GM04503 (cell line): Measurements from ENCODE around the gene XCR1.
"Not testable (repeated sequence)": the region's sequence is repeated elsewhere in the genome, so short reads cannot be mapped to it uniquely, and the experiment has no call there.

Experiments
- DNase-seq: peaks from one replicate; pipeline ENCODE4 v3.0.0-alpha.2; 2012; ENCODE audit warnings: low read depth

The XCR1 gene

GRCh38 chr3:46038916-46039315, 11.6 kb upstream of the XCR1 start:
- DNase-seq: no peak

DNA sequence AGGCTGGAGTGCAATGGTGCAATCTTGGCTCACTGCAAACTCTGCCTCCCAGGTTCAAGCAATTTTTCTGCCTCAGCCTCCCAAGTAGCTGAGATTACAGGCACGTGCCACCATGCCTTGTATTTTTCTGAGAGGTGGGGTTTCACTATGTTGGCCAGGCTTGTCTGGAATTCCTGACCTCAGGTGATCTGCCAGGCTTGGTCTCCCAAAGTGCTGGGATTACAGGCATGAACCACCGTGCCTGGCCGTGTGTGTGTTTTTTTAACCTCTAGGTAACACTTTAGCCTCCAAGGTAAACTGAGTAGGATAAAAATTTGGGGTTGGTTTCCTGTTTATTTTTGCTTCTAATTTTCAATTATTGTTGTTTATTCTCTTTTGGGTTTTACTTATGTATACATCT, 10.8 kb upstream of the XCR1 start:
- DNase-seq: not testable (repeated sequence)

- DNase-seq: no peak
Measured at GRCh38 chr3:46036191-46036590, 8.9 kb upstream of the XCR1 start.

DNA sequence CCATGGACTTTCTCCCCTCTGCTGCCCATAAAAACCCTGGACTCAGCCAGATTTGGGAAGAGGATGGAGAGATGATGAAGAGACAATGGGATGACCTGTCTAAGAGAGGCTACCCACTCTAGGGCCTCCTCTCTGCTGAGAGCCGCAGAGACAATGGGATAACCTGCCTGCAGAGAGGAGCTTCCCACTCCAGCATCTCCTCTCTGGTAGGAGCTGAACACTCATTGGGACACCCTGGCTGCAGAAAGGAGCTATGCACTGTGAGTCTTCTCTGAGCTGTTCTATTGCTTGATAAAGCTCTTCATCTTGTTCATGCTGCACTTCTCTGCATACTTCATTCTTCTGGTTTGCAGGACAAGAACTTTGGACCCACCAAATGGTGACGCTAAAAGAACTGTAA, 4.5 kb upstream of the XCR1 start:
- DNase-seq: no peak

DNA sequence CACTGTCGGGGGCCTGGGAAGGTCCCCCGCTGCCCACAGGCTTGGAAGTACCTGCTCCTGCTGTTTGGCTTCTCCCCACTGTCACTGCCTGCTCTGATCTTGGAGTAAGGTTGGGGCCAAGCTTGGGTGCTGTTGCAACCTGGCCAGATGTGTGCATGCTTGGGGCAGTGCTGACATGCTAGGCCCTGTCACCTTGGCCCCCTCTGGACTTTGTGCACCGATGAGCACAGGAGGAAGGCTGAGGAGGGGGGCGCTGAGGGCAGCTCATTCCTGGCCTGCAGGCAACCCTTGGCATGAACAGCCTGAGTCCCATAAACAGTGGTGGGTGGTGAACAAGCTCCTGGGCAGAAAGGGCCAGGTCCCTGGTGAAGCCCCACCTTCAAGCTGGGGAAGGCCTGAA, 4.0 kb upstream of the XCR1 start:
- no peak for DNase-seq

DNA sequence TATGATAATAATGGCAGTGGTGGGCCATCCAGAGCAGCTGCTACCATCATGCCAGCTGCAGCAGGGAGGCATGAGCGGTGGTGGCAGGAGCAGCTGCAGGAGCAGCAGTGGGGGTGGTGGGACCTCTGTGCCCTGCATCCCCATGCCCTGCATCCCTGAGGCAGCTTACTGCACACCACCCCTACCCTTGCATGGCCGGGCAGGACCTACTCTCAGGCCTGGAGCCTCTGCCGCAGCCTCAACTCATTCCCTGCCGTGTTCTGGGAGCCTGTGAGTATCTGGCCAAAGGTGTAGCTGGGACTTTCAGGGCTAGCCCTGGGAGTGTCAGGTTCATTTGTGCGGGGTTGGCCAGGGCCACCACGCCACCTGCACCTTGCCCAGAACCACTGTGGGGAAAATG, 3.3 kb upstream of the XCR1 start:
- DNase-seq: no peak

DNA sequence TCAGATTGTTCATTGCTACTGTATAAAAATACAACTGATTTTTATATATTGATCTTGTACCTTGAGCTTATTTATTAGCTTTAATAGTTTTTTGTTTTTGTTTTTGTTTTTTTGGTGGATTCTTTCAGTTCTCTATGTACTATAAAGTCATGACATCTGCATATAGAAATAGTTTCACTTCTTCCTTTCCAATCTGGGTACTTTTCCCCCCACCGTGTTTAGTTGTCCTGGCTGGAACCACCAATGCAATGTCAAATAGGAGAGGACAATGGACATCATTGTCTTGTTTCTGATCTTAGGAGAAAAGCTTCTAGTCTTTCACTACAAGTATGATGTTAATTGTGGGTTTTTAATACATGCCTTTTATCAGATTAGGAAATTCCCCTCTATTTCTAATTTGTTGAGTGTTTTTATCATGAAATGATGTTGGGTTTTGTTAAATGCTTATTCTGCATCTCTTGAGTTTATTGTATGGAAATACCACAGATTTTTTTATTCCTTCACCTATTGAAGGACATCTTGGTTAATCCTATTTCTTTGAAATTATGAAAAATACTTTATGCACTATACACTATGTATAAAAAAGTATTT, 2.8 kb upstream of the XCR1 start:
- no peak for DNase-seq

DNA sequence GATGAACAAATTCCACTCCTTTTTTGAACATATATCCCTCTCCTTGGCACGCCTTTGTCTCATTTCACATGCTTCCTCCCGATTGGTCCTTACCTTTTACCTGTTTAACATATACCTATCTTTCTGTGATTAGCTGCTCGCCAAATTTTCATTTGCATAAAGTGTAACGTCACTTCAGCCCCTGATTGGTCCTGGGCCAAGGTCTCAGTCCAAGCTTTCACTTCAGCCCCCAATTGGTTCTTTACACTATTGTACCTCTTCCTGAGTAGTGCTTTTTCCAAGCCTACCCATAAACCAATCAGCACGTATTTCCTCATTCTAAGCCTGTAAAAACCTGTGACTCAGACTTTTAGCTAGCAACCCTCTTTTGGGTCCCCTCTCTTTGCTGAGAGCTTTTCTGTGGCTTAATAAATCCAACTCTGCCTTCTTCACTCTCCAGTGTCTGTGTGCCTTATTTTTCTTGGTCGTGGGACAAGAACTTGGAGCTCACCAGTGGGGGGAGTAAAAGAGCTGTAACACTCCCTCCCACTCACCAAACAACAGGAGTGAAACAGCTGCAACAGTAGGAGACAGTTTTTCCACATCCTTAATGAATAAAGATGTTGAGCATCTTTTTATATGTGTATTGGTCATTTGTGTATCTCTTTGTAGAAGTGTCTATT, 584 bp upstream of the XCR1 start:
- no peak for DNase-seq

GRCh38 chr3:46025139-46025538, 2.1 kb downstream of the XCR1 start:
- no peak for DNase-seq

- no peak for DNase-seq
Measured at GRCh38 chr3:46024131-46024530, 3.2 kb downstream of the XCR1 start.

GRCh38 chr3:46022909-46023785, 4.1 kb downstream of the XCR1 start:
- no peak for DNase-seq

DNA sequence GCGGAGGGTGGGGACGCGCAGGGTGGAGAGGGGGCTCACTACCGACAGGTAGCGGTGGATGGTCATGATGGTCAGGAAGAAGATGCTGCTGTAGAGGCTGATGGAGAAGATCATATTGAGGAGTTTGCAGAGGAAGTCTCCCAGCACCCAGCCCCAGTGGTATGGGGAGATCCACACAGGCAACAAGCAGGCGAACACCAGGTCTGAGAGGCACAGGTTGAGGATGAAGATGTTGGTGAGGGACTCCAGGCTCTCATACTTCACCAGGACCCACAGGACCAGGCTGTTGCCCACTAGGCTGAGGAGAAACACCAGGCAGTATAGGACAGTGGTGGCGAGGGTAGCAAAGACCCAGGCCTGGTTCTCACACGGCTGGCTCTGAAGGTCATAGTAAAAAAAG, 5.8 kb downstream of the XCR1 start:
- DNase-seq: no peak

DNA sequence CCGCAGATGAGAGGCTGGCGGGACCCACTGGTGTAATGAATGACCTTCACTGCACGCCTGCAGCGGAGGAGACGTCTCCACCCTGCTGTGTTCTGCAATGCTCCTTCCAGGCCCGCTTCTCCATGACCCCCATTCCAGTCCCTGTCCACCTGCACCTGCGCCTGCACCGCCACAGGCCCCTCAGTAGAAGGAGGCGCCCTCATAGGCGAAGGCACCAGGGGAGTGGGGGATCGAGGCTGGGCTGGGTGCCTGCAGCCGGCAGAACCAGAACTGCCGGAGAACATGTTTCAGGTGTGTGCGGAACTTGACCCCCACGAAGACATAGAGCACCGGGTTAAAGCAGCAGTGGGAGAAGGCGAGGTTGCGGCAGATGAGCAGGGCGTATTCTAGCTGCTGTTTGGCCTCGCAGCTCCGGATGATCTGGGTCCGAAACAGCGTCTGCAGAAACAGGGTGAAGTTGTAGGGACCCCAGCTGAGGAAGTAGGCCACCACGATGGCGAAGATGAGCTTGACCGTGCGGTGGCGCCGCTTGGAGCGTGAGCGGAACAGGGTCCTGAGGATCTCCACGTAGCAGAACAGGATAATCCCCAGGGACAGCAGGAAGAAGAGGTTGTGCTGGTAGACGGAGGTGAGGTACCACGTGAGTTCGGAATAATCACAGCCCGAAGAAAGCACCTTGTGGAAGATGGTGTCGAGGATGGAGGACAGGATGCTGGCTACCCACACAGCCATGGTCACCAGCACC, 6.3 kb downstream of the XCR1 start:
- DNase-seq: no peak

DNA sequence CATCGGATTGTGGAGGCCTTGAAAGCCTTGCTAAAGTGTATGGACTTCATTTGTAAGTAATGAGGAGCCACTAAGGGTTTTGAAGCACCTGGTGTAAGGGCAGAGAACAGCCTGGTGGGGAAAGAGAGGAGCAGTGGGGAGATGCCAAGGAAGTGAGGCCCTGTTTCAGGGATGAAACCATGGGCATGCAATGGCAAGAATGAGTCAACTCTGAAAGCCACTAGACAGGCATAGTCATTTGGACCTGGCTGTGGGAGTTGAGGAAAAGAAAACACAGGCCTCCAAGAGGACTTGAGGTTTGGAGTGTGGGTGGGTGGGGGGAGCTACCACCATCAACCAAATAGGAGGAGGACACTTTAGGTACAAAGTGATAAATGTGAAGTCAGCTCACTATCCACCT, 7.6 kb downstream of the XCR1 start:
- DNase-seq: no peak

GRCh38 chr3:46017720-46018119, 9.6 kb downstream of the XCR1 start:
- no peak for DNase-seq

GRCh38 chr3:46013316-46014094, 13.8 kb downstream of the XCR1 start:
- DNase-seq: no peak

GRCh38 chr3:46012246-46012645, 15.0 kb downstream of the XCR1 start:
- DNase-seq: no peak

DNA sequence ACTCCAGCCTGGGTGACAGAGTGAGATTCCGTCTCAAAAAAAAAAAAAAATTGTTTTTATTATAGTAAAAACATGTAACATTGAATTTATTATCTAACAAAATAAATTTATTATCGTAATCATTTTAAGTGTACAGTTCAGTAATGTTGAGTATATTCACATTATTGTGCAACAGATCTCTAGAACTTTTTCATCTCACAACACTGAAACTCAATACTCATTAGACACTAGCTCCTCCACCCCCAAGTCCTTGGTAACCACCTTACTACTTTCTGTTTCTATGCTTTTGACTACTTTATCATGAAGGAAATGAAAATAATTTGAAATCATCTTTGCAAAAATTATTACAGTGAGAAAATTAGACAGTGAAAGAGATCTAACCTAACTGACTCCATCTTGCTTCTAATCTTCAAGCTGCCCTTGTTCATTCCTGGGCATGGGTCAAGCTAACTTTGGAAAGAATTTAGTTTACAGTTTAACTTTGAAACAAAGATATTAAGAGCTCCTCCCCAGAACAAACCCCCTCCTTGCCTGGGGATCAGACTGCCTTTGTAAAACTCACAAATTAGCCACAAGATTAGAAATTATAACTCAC, 16.7 kb downstream of the XCR1 start:
- DNase-seq: no peak

DNA sequence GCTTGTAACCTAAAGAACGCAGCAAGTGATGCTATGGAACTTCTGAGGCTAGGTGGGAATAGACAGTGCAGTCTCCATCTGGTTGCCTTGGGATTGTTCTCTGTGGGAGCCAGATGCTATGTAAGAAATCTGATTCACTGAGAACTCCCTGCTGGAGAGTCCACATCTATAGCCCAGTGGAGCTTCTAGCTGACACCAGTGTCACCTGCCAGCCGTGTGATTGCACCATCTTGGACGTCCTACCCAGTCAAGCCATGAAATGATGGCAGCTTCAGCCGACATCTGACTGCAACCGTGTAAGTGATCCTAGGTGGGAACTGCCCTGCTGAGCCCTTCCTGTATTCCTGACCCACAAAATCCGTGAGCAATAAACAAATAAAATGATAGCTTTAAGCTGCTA, 19.2 kb downstream of the XCR1 start:
- no peak for DNase-seq

GRCh38 chr3:46007280-46007679, 20.0 kb downstream of the XCR1 start:
- no peak for DNase-seq
